ENCODE results near the gene CLTC. TPM values are rescaled to one million over a fixed set of nuclear protein-coding genes. Genes with fewer than 3 reads are reported as not detected.

The CLTC gene
- total RNA-seq, 2 donors from 2014 or later = 202 to 206 TPM

DNA sequence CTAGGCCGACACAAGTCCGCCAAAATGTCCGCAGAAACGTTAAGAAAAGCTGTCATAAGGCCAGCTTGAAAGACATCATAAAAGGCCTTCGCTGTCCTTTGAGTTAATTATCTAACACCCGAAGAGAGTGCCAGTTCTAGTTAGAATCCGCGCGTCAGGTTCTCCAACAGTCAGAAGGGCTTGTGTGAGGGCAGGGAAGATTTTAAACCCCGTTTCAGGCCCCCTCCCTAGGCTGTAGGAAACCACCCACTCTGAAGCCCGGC is 729 bp upstream of the CLTC start:
- intact Hi-C loops (cut with DNase I) = no loop called here
- 0% methylated on average over 11 of the region's 11 CpGs for WGBS

DNA sequence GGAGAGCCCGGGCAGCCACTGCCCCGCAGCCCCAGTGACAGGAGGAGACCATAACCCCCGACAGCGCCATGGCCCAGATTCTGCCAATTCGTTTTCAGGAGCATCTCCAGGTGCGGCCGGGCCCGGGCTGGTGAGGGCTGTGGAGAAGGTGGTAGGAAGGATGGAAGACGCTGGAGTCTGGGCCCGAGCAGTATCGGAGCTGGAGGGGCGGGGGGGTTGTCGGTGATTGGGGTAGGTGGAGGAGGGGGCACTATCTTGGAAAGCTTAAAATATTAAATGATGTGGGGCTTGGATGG is 317 bp downstream of the CLTC start:
- intact Hi-C loops (cut with DNase I) = loop anchor here (10.0 kb wide), 1 partner anchor 55 kb away; the partner anchor contains the start of gene DHX40
- Histone ChIP-seq H3K27ac (peak overlapping the region; percentile 98 to 99), H3K4me3 (peak overlapping the region; percentile 88 to 98), H3K27me3 (replicated peaks; ENCODE audit: insufficient read depth) (no peaks in the 10 kb centered on the region), H3K36me3 (no peaks in the 10 kb centered on the region), H3K4me1 (replicated peaks) (peaks cover 4% of the 10 kb centered on the region), H3K9me3 (no peaks in the 10 kb centered on the region)
- TF ChIP-seq, protein P1, sequence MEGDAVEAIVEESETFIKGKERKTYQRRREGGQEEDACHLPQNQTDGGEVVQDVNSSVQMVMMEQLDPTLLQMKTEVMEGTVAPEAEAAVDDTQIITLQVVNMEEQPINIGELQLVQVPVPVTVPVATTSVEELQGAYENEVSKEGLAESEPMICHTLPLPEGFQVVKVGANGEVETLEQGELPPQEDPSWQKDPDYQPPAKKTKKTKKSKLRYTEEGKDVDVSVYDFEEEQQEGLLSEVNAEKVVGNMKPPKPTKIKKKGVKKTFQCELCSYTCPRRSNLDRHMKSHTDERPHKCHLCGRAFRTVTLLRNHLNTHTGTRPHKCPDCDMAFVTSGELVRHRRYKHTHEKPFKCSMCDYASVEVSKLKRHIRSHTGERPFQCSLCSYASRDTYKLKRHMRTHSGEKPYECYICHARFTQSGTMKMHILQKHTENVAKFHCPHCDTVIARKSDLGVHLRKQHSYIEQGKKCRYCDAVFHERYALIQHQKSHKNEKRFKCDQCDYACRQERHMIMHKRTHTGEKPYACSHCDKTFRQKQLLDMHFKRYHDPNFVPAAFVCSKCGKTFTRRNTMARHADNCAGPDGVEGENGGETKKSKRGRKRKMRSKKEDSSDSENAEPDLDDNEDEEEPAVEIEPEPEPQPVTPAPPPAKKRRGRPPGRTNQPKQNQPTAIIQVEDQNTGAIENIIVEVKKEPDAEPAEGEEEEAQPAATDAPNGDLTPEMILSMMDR (IDR thresholded peaks at IDR 0.05) = no peak
- TF ChIP-seq POLR2A (IDR thresholded peaks at IDR 0.05) (no peak), POLR2AphosphoS5 (IDR thresholded peaks at IDR 0.05) (no peak)
- 2% methylated on average over 13 of the region's 13 CpGs for WGBS
- DNase-seq (ENCODE audit: low spot score) = no peak

More for the DNA sequence above, 729 bp upstream of the CLTC start:
- H3K27ac ChIP-seq = peak overlapping the region; percentile 98 to 99
- peaks cover 4% of the 10 kb centered on the region for H3K4me1 ChIP-seq (replicated peaks)
- H3K9me3 ChIP-seq = no peaks in the 10 kb centered on the region
- peak overlapping the region; percentile 88 to 98 for H3K4me3 ChIP-seq
- no peaks in the 10 kb centered on the region for H3K27me3 ChIP-seq (replicated peaks; ENCODE audit: insufficient read depth)
- TF ChIP-seq POLR2A (IDR thresholded peaks at IDR 0.05) (no peak), POLR2AphosphoS5 (IDR thresholded peaks at IDR 0.05) (no peak)
- TF ChIP-seq, protein P1 (IDR thresholded peaks at IDR 0.05) = no peak
- H3K36me3 ChIP-seq = no peaks in the 10 kb centered on the region
- DNase-seq (ENCODE audit: low spot score) = no peak

DNA sequence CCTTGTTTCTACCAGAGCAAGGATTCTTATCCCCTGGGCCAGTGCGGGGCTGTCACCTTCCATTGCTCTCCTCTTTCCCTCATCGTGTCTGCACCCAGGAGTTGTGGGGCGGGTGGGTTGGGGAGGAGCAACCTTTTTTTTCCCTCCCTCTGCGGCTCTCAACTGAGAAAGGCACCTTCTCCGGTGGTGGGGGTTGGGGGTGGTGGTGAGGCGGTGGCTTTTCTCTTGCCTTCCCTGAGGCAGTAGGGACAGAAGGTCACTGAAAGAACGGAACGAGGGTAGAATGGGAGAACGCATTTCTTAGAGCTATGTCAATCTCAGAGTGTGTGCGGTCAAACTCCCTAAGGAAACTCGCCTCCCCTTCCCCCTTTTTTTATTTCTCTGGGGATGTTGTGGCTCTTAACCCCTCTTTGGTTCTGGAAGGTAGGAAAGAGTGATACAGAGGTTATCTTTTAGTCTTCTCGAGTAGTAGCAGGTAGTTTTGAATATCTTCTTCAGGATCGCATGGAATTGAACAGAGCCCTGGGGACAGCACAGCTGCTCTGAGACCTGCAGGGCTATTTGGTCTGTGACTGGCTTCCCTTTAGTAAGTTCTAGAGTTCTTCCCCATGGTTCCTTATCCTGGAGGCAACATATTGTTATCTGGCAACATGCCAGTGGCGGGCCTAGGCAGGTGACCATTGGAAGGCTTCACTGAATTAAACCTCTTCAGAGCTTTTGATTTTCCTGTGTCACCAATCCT is 994 bp downstream of the CLTC start:
- no peaks in the 10 kb centered on the region for H3K27me3 ChIP-seq (replicated peaks; ENCODE audit: insufficient read depth)
- intact Hi-C loops (cut with DNase I) = loop anchor here (10.0 kb wide), 1 partner anchor 56 kb away; the partner anchor contains the start of gene DHX40
- peak; percentile 27 for DNase-seq (ENCODE audit: low spot score)
- no peaks in the 10 kb centered on the region for H3K36me3 ChIP-seq
- peak overlapping the region; percentile 98 to 99 for H3K27ac ChIP-seq
- TF ChIP-seq POLR2A (IDR thresholded peaks at IDR 0.05) (no peak), POLR2AphosphoS5 (IDR thresholded peaks at IDR 0.05) (no peak)
- TF ChIP-seq, protein P1 (IDR thresholded peaks at IDR 0.05) = no peak
- peaks cover 4% of the 10 kb centered on the region for H3K4me1 ChIP-seq (replicated peaks)
- WGBS = 4% methylated on average over 14 of the region's 14 CpGs
- no peaks in the 10 kb centered on the region for H3K9me3 ChIP-seq
- H3K4me3 ChIP-seq = peak overlapping the region; percentile 88 to 98

DNA sequence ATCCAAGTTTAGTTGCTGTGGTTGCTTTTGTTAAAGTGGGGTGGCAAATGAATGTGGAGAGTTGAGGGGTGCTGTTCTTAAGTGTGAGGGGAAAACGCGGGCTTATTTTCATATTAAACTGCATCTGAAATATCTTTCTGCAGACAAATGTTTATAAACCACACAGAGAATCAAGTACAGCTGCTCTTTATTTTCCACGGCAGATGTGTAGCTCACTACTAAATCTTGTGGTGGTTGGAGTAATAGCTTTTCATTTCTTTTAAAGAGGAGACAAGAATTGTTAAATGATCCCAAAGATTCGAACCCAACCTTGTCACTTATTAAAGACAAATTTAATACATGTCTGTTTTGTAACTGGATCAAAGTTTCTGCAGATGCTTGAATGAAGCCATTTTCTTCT is 2.1 kb downstream of the CLTC start:
- DNase-seq (ENCODE audit: low spot score) = no peak
- Histone ChIP-seq H3K36me3 (no peaks in the 10 kb centered on the region), H3K4me1 (replicated peaks) (peaks cover 7% of the 10 kb centered on the region), H3K9me3 (no peaks in the 10 kb centered on the region), H3K4me3 (peak overlapping the region in 1 of 2 donors; percentile 88), H3K27ac (peak overlapping the region; percentile 98 to 99), H3K27me3 (replicated peaks; ENCODE audit: insufficient read depth) (no peaks in the 10 kb centered on the region)
- intact Hi-C loops (cut with DNase I) = loop anchor here (10.0 kb wide), 1 partner anchor 57 kb away; the partner anchor contains the start of gene DHX40
- no peak for TF ChIP-seq POLR2A (IDR thresholded peaks at IDR 0.05)
- TF ChIP-seq POLR2AphosphoS5 (IDR thresholded peaks at IDR 0.05) = no peak
- TF ChIP-seq, protein P1 (IDR thresholded peaks at IDR 0.05) = no peak
- WGBS = 21% methylated on average over 4 of the region's 4 CpGs

DNA sequence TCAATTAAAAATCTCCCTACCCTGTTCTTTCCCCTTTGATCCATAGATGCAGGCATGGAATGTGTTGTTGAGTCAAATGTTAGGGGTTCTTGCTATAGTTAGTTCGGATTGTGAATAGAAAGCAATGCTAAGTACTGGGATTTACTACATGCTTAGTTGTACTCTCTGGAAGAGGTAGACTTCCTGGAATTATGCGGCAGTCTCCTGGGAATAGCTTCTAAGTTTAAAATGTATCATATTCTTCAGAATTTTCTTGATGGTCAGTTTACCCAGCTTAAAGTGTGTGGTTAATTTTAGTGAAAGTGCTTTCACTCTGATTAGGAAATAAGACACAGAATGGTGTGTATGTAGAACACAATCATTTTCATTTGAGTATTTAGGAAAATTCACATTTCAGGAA is 3.5 kb downstream of the CLTC start:
- H3K9me3 ChIP-seq = no peaks in the 10 kb centered on the region
- WGBS = 73% methylated on average over 2 of the region's 2 CpGs
- intact Hi-C loops (cut with DNase I) = loop anchor here (10.0 kb wide), 1 partner anchor 58 kb away; the partner anchor contains the start of gene DHX40
- no peak overlapping the region for H3K4me3 ChIP-seq
- no peaks in the 10 kb centered on the region for H3K27me3 ChIP-seq (replicated peaks; ENCODE audit: insufficient read depth)
- H3K36me3 ChIP-seq = no peaks in the 10 kb centered on the region
- TF ChIP-seq POLR2AphosphoS5 (IDR thresholded peaks at IDR 0.05) = no peak
- TF ChIP-seq, protein P1 (IDR thresholded peaks at IDR 0.05) = no peak
- no peak for TF ChIP-seq POLR2A (IDR thresholded peaks at IDR 0.05)
- no peak overlapping the region for H3K27ac ChIP-seq
- H3K4me1 ChIP-seq (replicated peaks) = peaks cover 16% of the 10 kb centered on the region
- DNase-seq (ENCODE audit: low spot score) = no peak

Data from prostate gland (tissue), 2 donors.